GM18502 (cell line): ENCODE data around the gene MXRA8.
A peak's percentile ranks its signal among the peaks of the same experiment; 100 is the strongest.

Experiments used
- ATAC-seq: cut with Tn5 transposase; IDR thresholded peaks from one replicate; pipeline ENCODE4 v1.9.1; 2021; ENCODE audit warnings: mild to moderate bottlenecking; ENCODE audit not compliant: unreplicated experiment, poor library complexity

Gene MXRA8

DNA sequence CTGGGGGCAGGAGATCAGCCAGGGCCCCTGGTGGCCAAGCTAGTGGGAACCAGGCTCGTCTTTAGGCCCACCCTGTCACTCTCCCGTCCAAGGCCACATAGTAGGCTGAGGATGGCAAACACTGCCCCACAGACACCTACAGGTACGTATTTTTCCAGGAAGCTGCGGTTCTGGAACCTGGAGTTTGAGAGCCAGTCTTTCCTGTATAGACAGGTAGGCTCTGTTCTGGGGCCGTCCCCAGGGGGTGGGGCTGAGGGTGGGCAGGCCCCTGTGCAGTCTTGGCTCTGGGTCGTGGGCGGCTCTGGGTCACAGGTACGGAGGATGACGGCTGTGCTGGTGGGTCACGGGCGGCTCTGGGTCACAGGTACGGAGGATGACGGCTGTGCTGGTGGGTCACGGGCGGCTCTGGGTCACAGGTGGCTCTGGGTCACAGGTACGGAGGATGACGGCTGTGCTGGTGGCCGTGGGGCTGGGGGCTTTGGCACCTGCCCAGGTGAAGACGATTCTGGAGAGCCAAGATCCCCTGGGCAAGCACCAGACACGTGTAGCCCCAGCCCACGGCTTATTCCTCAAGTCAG is 47.8 kb downstream of the MXRA8 start:
- ATAC-seq: no peak

DNA sequence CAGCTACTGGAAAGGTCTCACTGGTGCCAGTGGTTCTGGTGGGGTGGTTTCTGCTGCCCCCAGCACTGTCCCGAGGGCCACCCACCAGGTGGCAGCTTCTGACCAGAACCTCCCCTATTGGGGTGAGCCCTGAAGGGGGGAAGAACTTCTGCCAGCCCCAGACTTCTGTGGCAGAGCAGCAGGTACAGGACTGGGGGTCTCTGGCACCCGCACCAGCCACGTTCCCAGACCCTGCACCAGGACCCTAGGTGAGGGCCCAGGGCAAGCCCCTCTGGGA is 48.3 kb downstream of the MXRA8 start:
- no peak for ATAC-seq

DNA sequence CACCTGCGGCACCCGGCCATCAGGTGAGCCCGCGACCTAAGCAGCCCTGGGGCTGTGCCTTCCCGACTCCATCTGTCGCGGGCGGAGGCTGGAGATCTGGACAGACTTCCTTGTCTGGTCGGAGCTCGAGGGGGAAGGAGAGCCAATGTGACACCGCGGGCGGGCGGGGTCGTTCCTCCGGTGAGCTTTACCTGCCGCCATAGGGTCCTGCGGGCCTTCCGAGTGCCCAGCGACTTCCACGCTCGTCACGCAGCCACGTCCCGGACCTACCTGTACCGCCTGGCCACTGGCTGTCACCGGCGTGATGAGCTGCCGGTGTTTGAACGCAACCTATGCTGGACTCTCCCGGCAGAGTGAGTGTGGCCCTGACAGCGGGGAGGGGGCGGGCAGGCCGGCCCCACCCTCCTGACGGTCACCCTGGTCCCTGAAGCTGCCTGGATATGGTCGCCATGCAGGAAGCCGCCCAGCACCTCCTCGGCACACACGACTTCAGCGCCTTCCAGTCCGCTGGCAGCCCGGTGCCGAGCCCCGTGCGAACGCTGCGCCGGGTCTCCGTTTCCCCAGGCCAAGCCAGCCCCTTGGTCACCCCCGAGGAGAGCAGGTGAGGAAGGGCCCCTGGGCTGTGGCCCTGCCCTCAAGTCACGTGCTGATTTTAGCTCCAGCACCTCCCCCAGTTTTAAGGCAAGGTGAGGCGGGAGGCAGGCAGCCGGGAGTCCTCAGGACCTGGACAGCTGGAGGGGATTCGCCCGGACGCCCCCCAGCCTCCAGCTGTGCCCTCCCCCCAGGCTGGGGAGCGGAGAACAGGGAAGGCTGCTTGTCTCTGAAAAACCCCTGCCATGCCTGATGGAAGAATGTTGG is 48.9 kb downstream of the MXRA8 start:
- ATAC-seq: no peak

DNA sequence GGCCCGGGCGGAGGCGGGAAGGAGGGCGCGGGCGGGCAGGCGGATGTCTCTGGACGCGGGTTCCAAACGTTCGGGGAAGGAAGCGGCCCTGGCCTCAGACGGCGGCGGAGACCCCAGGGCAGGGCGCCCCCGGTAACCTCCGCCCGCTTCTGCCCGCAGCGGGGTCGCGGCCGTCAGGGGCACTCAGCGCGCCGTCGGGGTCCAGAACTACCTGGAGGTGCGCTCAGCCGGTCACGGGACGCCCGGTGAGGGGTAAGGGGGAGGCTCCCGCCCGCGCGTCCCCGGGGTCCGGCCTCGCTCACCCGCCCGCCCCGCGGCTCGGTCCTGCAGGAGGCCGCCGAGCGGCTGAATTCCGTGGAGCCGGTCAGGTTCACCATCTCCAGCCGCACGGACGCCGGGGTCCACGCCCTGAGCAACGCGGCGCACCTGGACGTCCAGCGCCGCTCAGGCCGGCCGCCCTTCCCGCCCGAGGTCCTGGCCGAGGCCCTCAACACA is 49.6 kb downstream of the MXRA8 start:
- ATAC-seq: peak; percentile 0

DNA sequence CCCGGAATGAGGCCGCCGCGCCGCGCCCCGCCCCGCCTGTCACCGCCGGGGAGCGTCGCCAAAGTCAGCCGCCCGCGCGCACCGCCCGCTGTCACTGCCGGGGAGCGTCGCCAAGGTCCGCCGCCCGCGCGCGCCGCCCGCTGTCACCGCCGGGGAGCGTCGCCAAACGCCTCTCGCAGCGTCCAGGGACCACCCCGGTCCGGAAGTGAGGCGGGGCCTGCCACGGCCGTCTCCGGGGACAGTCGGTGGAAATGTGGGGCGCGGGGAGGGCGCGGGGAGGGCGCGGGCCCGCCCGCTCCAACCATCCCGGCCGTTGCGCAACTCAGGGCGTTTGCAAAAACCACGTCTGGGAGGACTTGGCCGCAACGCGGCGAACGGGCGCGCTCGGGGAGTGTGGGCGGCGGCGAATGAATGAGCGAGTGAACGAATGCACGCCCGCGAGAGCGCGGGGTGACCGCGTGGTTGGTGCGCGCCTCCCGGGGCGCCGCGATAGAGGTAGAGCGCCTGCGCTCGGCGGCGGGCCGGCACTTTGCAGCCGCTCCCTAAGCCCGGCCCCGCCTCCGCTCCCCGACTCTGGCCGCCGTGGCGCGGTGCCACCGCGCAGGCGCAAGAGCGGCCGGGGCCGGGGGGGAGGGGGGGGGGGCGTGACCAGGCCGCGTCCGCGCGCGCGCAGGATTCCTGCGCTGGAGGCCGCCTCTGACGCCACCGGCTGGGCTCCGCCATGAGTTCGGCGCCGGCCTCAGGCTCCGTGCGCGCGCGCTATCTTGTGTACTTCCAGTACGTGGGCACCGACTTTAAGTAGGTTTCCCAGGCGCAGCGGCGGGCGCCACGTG is 50.2 kb downstream of the MXRA8 start, which contains the start of the genes ACAP3 and PUSL1:
TSS of gene ACAP3 (minus strand) at position 8 of the 833 bp plus-strand sequence. CDS start 115 bp downstream, outside the sequence.
TSS of gene PUSL1 (plus strand) at position 675 of the 833 bp plus-strand sequence. CDS start at position 722, 47 bp downstream.
- ATAC-seq: peak; percentile 59

DNA sequence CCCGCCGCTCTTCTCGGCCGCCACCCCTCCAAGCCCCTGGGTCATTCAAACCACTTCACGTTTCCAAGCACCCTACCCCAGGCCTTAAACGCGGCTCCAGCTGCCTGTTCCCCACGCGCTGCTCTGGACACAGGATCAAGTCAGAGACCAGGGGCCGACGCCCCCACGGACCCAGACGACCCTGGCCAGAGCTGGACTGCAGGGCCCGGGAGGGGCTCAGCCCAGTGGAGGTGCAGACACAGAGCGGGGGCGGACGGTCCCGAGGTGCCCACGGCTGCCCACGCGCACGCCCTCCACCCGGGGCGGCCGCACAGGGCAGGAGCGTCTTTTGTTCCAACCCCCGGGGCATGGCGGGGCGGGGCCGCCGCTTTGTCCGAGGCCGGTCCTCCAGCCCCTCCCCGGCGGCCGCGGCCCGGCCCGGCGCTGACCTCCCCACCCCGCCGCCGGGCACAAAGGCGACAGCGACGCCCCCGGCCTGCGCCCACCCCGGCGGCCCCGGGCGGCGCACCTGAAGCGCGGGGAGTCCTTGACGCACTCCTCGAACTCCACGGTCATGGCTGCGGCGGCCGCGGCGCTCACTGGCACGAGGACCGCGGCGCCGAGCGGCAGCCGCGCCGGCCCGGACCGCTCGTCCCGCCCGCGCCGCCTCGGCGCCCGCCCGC is 51.0 kb downstream of the MXRA8 start:
- no peak for ATAC-seq

DNA sequence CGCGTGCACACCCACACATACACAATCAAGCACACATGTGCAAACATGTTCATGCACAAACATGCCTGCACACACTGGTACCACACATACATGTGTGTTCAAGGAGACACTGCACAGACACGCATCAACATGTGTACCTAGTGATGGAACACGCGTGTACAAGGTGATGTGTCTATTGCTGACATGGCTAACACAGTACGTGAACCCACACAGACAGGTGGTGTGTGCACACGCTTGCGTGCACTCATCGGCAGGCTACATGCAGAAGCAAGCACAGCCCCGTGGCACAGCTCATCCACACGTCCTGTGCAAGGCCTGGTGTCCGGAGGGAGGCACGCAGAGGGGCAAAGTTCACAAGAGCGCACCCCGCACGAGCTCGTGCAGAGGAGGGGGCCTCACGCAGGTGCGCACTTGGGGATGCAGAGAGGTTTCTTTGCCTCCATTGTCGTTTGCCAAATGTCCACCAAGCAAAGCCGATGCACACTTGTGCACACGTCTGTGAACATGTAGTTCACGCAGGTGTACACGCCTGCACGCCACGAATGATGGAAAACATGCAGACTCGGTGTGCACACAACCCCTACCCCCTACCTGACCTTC is 51.6 kb downstream of the MXRA8 start:
- no peak for ATAC-seq

DNA sequence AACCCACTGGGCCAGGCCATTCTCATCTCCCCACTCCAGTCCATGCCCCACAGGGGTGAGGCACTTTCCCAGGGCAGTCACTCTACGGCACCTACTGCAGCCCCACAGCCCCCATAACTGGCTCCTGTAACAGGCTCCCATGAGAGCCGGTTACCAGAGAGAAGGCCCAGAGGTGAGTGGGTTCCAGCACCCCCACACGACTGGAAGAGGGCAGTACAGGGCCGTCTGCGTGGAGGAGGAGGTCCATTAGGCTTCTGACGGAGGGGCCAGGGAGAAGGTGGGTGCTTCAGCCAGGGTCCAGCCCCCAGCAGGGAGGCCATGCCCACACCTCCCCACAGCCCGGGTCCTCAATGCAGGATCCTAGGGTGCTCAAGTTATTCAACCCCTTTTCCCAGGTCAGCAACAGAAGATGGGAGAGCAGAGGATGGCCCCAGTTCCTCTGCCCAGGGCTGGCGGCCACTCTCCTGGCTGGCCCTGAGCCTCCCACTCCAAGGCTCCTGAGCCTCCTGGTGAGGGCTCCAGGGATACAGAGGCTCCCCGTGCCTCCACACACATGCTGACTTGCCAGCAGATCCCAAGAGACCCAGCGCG is 52.2 kb downstream of the MXRA8 start:
- ATAC-seq: no peak

DNA sequence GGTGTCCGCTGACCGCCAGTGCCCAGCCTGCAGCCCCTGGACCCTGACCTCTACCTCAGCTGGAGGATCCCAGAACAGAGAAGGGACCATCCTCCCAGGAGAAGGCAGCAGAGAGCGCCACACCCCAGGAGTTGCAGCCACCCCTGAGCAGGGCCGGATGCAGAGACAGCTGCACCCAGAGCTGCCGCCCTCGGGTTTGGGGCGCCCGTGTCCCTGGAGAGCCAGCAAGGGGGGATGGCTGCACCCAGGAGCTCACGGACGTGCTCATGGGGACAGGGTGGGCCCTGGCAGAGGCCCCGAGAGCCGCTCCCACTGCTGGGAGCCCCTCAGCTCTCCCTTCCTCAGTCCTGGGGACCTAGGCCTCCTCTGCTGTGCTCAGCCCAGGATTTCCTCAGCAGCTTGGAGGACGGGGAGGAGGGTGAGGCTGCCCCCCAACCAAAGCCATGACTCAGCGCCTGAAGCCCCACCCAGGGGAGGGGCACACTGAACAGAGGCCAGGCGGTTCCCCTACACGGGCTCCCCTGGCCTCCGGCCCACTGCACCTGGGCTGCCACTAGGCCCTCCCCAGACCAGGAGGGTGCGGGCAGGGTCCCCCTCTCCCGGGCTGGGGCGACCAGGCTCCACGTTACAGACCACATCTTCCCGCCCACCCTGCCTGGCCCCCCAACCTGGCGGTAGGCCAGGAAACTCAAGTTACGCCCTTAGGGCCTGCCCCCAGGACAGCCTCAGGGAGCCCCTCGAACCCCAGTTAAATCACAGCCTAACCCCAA is 52.9 kb downstream of the MXRA8 start:
- peak; percentile 30 for ATAC-seq

DNA sequence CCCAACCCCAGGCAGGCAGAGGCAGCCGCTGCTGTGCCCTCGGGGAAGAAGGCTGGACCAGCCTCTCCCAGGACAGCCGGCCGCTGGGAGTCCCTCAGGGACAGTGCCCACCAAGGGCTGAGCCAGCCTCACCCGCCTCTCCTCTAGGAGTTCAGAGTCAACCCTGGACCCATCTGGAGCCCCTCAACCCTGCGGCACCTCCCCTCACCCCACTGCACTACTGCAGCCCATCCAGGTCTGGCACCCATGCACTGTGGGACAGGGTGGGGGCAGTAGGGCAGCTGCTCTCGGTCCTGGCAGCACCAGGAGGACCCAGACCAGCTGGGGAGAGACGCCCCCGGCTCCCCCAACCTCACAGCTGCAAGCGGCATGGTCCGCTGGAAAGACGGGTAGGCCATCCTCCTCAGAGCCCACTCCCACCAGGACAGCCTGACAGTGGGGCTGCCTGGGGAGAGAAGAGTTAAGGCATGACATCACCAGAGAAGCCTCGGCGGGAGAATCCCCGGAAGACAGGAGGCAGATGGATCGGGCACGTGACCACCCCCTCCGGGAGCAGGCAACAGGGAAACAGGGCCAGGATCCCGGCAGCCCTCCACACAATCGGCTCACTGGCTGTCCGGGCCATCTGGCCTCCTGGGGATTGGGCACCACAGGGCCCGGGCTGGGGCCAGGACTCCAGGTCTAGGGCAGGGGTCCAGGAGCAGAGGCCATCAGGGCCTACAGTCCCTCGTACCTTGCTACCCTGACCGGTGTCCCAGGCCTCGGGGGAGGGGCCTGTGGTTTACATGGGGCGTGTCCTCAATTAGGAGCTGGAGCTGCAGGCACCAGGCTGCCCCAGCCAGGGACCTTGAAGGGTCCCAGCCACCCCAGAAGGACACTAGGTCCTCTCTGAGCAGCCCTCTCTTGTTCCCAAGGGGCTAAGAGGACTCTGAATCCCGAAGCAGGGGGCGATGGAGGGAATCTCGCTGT is 53.7 kb downstream of the MXRA8 start:
- no peak for ATAC-seq

DNA sequence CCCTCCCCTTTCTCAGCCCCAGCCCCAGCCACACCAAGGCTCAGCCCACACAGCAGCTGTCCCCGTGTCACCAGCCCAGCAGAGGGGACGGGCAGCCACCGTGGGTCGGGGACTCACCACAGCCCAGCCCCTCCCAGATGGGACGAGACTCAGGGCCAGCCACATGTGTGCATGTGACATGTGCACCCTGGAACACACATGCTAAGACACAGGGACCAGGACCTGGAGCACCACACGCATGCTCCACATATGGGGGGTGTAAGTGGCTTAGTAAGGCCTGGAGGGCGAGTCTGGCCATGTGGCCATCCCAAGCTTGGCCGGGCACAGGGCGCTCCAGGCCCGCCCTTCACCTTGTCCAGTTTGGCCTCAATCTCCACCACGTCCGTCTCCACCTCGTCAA is 54.6 kb downstream of the MXRA8 start:
- ATAC-seq: no peak

DNA sequence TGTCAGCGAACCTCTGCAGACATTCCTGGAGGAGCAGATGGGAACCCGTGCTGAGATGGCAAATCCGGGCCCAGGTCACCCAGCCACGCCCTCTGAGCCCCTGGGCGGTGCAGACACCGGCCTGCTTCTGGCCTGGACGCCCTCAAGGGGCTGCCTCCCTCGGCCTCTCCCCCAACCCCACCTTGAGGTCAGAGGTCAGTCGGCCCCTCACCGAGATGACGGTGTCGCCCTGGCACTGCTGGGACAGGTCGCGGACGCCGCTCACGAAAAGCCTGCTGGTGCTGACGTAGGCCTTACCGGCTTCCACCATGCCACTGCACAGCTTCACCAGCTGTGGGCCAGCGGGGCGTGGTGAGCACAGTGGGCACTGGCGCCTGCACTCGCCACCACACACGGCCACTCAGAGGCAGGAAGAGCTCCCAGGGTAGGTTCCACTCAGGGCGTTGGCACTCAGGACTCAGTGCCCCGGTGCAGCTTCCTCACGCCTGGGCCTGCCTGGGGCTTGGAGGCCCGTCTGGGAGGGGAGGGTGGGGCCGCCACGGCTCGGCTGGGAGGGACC is 55.3 kb downstream of the MXRA8 start:
- no peak for ATAC-seq
